ENCODE results near the gene AFF1.

DNA sequence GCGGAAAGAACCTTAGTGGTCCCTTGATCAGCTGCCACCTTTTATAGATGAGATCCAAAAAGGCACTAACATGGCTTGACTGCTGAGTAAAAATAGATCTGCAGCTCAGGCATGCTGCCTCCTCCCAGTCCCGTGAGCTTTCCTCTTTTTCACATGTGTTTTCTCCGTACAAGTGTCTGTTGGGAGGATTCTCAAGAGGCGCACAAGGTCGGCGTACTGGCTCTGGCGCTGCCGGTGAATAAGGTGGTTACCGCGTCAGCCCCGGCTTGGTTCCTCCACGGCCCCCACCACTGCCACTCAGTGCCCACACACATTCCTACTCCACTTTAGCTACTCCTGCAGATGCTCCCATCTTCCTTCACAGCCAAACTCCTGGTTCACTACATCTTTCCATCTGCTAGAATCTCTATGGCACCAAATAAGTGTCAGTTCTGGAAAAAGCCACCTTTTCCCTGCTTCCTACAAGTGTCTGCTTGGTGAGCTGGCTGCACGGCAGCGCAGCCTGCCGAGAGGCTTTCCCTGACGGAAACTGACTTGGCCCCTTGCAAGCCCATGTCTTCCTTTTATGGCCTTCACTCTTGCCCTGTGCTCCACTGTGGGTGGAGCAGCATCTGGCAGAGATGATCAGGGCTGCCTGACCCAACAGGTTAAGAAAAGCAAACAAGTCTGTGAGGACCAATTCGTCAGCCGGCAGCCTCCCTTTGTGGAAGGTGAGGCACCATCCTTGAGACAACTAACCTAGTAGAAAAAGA lies 185.8 kb downstream of the AFF1 start:
- TF ChIP-seq, protein P1, sequence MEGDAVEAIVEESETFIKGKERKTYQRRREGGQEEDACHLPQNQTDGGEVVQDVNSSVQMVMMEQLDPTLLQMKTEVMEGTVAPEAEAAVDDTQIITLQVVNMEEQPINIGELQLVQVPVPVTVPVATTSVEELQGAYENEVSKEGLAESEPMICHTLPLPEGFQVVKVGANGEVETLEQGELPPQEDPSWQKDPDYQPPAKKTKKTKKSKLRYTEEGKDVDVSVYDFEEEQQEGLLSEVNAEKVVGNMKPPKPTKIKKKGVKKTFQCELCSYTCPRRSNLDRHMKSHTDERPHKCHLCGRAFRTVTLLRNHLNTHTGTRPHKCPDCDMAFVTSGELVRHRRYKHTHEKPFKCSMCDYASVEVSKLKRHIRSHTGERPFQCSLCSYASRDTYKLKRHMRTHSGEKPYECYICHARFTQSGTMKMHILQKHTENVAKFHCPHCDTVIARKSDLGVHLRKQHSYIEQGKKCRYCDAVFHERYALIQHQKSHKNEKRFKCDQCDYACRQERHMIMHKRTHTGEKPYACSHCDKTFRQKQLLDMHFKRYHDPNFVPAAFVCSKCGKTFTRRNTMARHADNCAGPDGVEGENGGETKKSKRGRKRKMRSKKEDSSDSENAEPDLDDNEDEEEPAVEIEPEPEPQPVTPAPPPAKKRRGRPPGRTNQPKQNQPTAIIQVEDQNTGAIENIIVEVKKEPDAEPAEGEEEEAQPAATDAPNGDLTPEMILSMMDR (IDR thresholded peaks at IDR 0.05): peak in 1 of 4 experiments; percentile 36
- peak in 1 of 2 donors; percentile 47 for TF ChIP-seq POLR2A (IDR thresholded peaks at IDR 0.05)

Data from gastroesophageal sphincter (tissue), 3 donors.